H54 (cell line): ENCODE results near the gene MYBPC2.

ENCODE experiments used
- DNase-seq: peaks from one replicate; pipeline ENCODE4 v3.0.0; 2011; ENCODE audit warnings: low spot score, mixed read lengths; ENCODE audit not compliant: insufficient read length
- FAIRE-seq: peaks from 3 replicates; lab custom pipeline; 2011; peaks lifted over from hg19 to GRCh38; lab: Jason Lieb, UNC
- POLR2A ChIP-seq: IDR thresholded peaks from 2 replicates; pipeline ENCODE4 v1.6.1; 2011; ENCODE audit warnings: low read depth, mild to moderate bottlenecking, low read length

MYBPC2 gene

GRCh38 chr19:50416034-50416977 is 16.4 kb upstream of the MYBPC2 start:
- DNase-seq (no peak), FAIRE-seq (no peak)
- no peak for TF ChIP-seq POLR2A

GRCh38 chr19:50417111-50418081 is 15.3 kb upstream of the MYBPC2 start:
- DNase-seq, result no peak
- no peak for TF ChIP-seq POLR2A
- FAIRE-seq, result no peak

- DNase-seq (no peak), FAIRE-seq (no peak)
- no peak for TF ChIP-seq POLR2A
These were observed 14.3 kb upstream of the MYBPC2 start, which contains the start of gene SPIB for GRCh38 chr19:50418176-50419021. Gene SPIB, plus strand, starts transcription at chr19:50418938. Its CDS starts 25 bp downstream, at chr19:50418963.

- TF ChIP-seq POLR2A, result no peak
- no peak for DNase-seq
- no peak for FAIRE-seq
These were observed 13.6 kb upstream of the MYBPC2 start for GRCh38 chr19:50419022-50419579.

- no peak for FAIRE-seq
- TF ChIP-seq POLR2A, result no peak
- no peak for DNase-seq
These were observed 13.1 kb upstream of the MYBPC2 start for GRCh38 chr19:50419580-50420035.

GRCh38 chr19:50420127-50420526 is 12.6 kb upstream of the MYBPC2 start:
- no peak for FAIRE-seq
- no peak for TF ChIP-seq POLR2A
- DNase-seq, result no peak

- FAIRE-seq (no peak), DNase-seq (no peak)
- no peak for TF ChIP-seq POLR2A
These were observed 11.9 kb upstream of the MYBPC2 start for GRCh38 chr19:50420808-50421207.

GRCh38 chr19:50422397-50423278 is 10.1 kb upstream of the MYBPC2 start:
- no peak for FAIRE-seq
- DNase-seq, result no peak
- no peak for TF ChIP-seq POLR2A

- DNase-seq (no peak), FAIRE-seq (no peak)
- no peak for TF ChIP-seq POLR2A
These were observed 9.2 kb upstream of the MYBPC2 start for GRCh38 chr19:50423279-50424113.

GRCh38 chr19:50425581-50425980 is 7.1 kb upstream of the MYBPC2 start:
- DNase-seq (no peak), FAIRE-seq (no peak)
- TF ChIP-seq POLR2A, result no peak
